ENCODE results near the gene PIK3IP1.

PIK3IP1 gene

GRCh38 chr22:31305194-31305593 lies 12.9 kb upstream of the PIK3IP1 start:
- no peak for DNase-seq

- no peak for DNase-seq
Measured at GRCh38 chr22:31302537-31302936, 10.2 kb upstream of the PIK3IP1 start.

GRCh38 chr22:31302006-31302405 lies 9.7 kb upstream of the PIK3IP1 start:
- no peak for DNase-seq

GRCh38 chr22:31300896-31301295 lies 8.6 kb upstream of the PIK3IP1 start:
- no peak for DNase-seq

GRCh38 chr22:31295831-31296657 lies 3.8 kb upstream of the PIK3IP1 start:
- DNase-seq: peak; percentile 32

GRCh38 chr22:31295360-31295759 lies 3.1 kb upstream of the PIK3IP1 start:
- DNase-seq: no peak

- DNase-seq: no peak
Measured at GRCh38 chr22:31291481-31292235, 630 bp downstream of the PIK3IP1 start.

- DNase-seq: peak; percentile 81
Measured at GRCh38 chr22:31290494-31291471, 1.5 kb downstream of the PIK3IP1 start.

- no peak for DNase-seq
Measured at GRCh38 chr22:31289344-31289743, 2.9 kb downstream of the PIK3IP1 start.

GRCh38 chr22:31288496-31289240 lies 3.6 kb downstream of the PIK3IP1 start:
- DNase-seq: no peak

GRCh38 chr22:31287818-31288495 lies 4.3 kb downstream of the PIK3IP1 start:
- DNase-seq: no peak

GRCh38 chr22:31286360-31287255 lies 5.7 kb downstream of the PIK3IP1 start:
- DNase-seq: no peak

- DNase-seq: no peak
Measured at GRCh38 chr22:31284281-31285155, 7.8 kb downstream of the PIK3IP1 start.

GRCh38 chr22:31282748-31283468 lies 9.4 kb downstream of the PIK3IP1 start:
- no peak for DNase-seq

- no peak for DNase-seq
Measured at GRCh38 chr22:31281733-31282132, 10.6 kb downstream of the PIK3IP1 start.

GRCh38 chr22:31279821-31280505 lies 12.3 kb downstream of the PIK3IP1 start:
- DNase-seq: no peak

- DNase-seq: no peak
Measured at GRCh38 chr22:31279327-31279669, 13.0 kb downstream of the PIK3IP1 start.

GRCh38 chr22:31278626-31279326 lies 13.5 kb downstream of the PIK3IP1 start:
- DNase-seq: no peak

All from NCI-H226 (cell line).